K562 (cell line): Measurements from ENCODE around the gene HMGCL. TPM values are rescaled to one million over a fixed set of nuclear protein-coding genes. Genes with fewer than 3 reads are reported as not detected.

Experiments used
- CAMTA2 ChIP-seq: fragments of 250-450 bp; sonication (Bioruptor Pico); conservative IDR thresholded peaks from 2 replicates; pipeline ENCODE4 v1.5.1; 2022
- CXXC5 ChIP-seq: fragments of 250-450 bp; sonication (Bioruptor Pico); IDR thresholded peaks from 2 replicates; pipeline ENCODE4 v1.8.0; 2022; ENCODE audit warnings: inconsistent platforms, mild to moderate bottlenecking, moderate library complexity
- E4F1 ChIP-seq: fragments of 250-450 bp; sonication (Bioruptor Pico); IDR thresholded peaks from 2 replicates; pipeline ENCODE4 v1.5.0; 2021; ENCODE audit warnings: mild to moderate bottlenecking, borderline replicate concordance
- EGR1 ChIP-seq: fragments of 450-650 bp; conservative IDR thresholded peaks from 2 replicates; pipeline ENCODE4 v1.6.1; 2017; ENCODE audit warnings: mild to moderate bottlenecking
- FOS ChIP-seq: IDR thresholded peaks from 3 replicates; pipeline ENCODE4 v1.6.1; 2011; ENCODE audit not compliant: insufficient read length; ENCODE audit errors: extremely low read depth
- FUS ChIP-seq: fragments of 200-400 bp; formaldehyde crosslinking; optimal IDR thresholded peaks from 2 replicates; pipeline ENCODE3; 2017; ENCODE audit warnings: low read depth, low read length
- GTF2E2 ChIP-seq: fragments of 200-800 bp; sonication (Bioruptor generic); IDR thresholded peaks from 2 replicates; pipeline ENCODE4 v1.6.1; 2016; ENCODE audit warnings: missing genetic modification characterization, missing compliant biosample characterization
- KLF10 ChIP-seq: fragments of 250-450 bp; sonication (Bioruptor Pico); IDR thresholded peaks from 2 replicates; pipeline ENCODE4 v1.6.1; 2021; ENCODE audit warnings: matching md5 sums
- NKRF ChIP-seq: fragments of 450-650 bp; IDR thresholded peaks from 2 replicates; pipeline ENCODE4 v1.6.1; 2016; ENCODE audit warnings: borderline replicate concordance
- POU5F1 ChIP-seq: fragments of 150-350 bp; IDR thresholded peaks from 2 replicates; pipeline ENCODE4 v1.6.1; 2014; ENCODE audit warnings: borderline replicate concordance, low read length, low read depth, mild to moderate bottlenecking; ENCODE audit not compliant: partially characterized antibody
- SIX5 ChIP-seq, 2 experiments: IDR thresholded peaks; 2 replicates each; pipeline ENCODE4 v1.6.1; 2011; ENCODE audit warnings: low read length in 2 of 2, borderline replicate concordance in 1 of 2, low read depth in 1 of 2, mild to moderate bottlenecking in 1 of 2, moderate library complexity in 1 of 2; ENCODE audit not compliant: insufficient read depth in 1 of 2
- SMARCA5 ChIP-seq: fragments of 450-650 bp; IDR thresholded peaks from 2 replicates; pipeline ENCODE4 v1.6.1; 2016
- SRSF1 ChIP-seq: fragments of 200-400 bp; formaldehyde crosslinking; IDR thresholded peaks from 2 replicates; pipeline ENCODE4 v1.6.1; 2017; ENCODE audit warnings: mild to moderate bottlenecking, low read depth, low read length, moderate library complexity
- TOE1 ChIP-seq, 2 experiments: fragments of 450-650 bp in 1 of 2; sonication (generic) in 1 of 2; formaldehyde crosslinking in 1 of 2; IDR thresholded peaks; 2 replicates each; pipeline versions ENCODE4 v1.7.1 to v1.8.0; 2016 to 2022; ENCODE audit warnings: borderline replicate concordance in 2 of 2, mild to moderate bottlenecking in 2 of 2, antibody characterized with exemption in 1 of 2, inconsistent platforms in 1 of 2, low read depth in 1 of 2, missing genetic modification reagents in 1 of 2, moderate library complexity in 1 of 2
- ZNF354B ChIP-seq: fragments of 250-450 bp; sonication (Bioruptor Pico); IDR thresholded peaks from 2 replicates; pipeline ENCODE4 v1.4.0; 2020
- ZNF707 ChIP-seq: fragments of 250-450 bp; sonication (Bioruptor Pico); conservative IDR thresholded peaks from 2 replicates; pipeline ENCODE4 v1.8.0; 2022; ENCODE audit warnings: inconsistent platforms, mild to moderate bottlenecking, moderate library complexity
- polyA plus RNA-seq, 8 experiments: library from polyadenylated mRNA; depleted of rRNA in 4 of 8; stranded (reverse) in 5 of 8; unstranded in 3 of 8; fragments of >200 nt; fragmentation: Nextera tagmentation in 2 of 8; fragmentation: Illumina TruSeq in 1 of 8; extraction: Ambion mirVana in 2 of 8; extraction: Trizol in 1 of 8; gene quantifications; 2 replicates each; pipeline versions ENCODE4 v1.2.1 to v1.2.3, GENCODE V29; 2011 to 2014; ENCODE audit warnings: inconsistent platforms in 1 of 8, missing spikeins in 1 of 8
- total RNA-seq, 7 experiments: library from RNA; depleted of rRNA in 6 of 7; stranded (reverse); fragments of >200 nt in 6 of 7; fragmentation: Illumina TruSeq in 2 of 7; extraction: Trizol in 2 of 7; gene quantifications; 2 replicates each; pipeline versions ENCODE4 v1.2.1 to v1.2.3, GENCODE V29; 2011 to 2021; ENCODE audit warnings: low replicate concordance in 1 of 7
- TF ChIP-seq, protein P1 (sequence below): fragments of 200-800 bp; sonication (Bioruptor generic); IDR thresholded peaks from 2 replicates; pipeline ENCODE4 v1.6.1; 2017; ENCODE audit warnings: missing genetic modification characterization, missing compliant biosample characterization
- TF ChIP-seq, protein P2 (sequence below), 2 experiments: fragments of 450-650 bp; conservative IDR thresholded peaks; 2 replicates each; pipeline ENCODE4 v1.6.1; 2017; ENCODE audit warnings: mild to moderate bottlenecking in 2 of 2, moderate library complexity in 2 of 2
- TF ChIP-seq, protein P3 (sequence below): fragments of 250-450 bp; sonication (Bioruptor Pico); IDR thresholded peaks from 2 replicates; pipeline ENCODE4 v1.8.0; 2022; ENCODE audit warnings: inconsistent platforms, mild to moderate bottlenecking, moderate library complexity, borderline replicate concordance

HMGCL gene
- total and polyA plus RNA-seq, 9 of the 15 experiments (the other 6 are each of a cell fraction or from before 2014, with no cell fraction given), result 18.0 to 82.2 (median 24.2) TPM

- TF ChIP-seq, protein P1, sequence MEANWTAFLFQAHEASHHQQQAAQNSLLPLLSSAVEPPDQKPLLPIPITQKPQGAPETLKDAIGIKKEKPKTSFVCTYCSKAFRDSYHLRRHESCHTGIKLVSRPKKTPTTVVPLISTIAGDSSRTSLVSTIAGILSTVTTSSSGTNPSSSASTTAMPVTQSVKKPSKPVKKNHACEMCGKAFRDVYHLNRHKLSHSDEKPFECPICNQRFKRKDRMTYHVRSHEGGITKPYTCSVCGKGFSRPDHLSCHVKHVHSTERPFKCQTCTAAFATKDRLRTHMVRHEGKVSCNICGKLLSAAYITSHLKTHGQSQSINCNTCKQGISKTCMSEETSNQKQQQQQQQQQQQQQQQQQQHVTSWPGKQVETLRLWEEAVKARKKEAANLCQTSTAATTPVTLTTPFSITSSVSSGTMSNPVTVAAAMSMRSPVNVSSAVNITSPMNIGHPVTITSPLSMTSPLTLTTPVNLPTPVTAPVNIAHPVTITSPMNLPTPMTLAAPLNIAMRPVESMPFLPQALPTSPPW, result peak; percentile 71
- TF ChIP-seq TOE1 (IDR thresholded peaks at IDR 0.05; ENCODE audit: borderline replicate concordance) (no peak), TOE1 (CRISPR knock-in tag; IDR thresholded peaks at IDR 0.05; ENCODE audit: borderline replicate concordance, low read depth) (no peak), SRSF1 (no peak), EGR1 (peak; percentile 72), KLF10 (no peak), NKRF (peak; percentile 63; the same call in 1 of the 2 replicates), ZNF354B (no peak), FUS (no peak), ZNF707 (CRISPR knock-in tag) (no peak), CXXC5 (CRISPR knock-in tag) (no peak), FOS (no peak), SIX5 (IDR thresholded peaks at IDR 0.05; ENCODE audit: borderline replicate concordance in 1 of 2, insufficient read depth in 1 of 2, low read depth in 1 of 2, low read length in 2 of 2) (no peak), E4F1 (no peak), SMARCA5 (no peak), GTF2E2 (tag) (no peak), CAMTA2 (CRISPR knock-in tag) (no peak), POU5F1 (no peak)
- TF ChIP-seq, protein P2, sequence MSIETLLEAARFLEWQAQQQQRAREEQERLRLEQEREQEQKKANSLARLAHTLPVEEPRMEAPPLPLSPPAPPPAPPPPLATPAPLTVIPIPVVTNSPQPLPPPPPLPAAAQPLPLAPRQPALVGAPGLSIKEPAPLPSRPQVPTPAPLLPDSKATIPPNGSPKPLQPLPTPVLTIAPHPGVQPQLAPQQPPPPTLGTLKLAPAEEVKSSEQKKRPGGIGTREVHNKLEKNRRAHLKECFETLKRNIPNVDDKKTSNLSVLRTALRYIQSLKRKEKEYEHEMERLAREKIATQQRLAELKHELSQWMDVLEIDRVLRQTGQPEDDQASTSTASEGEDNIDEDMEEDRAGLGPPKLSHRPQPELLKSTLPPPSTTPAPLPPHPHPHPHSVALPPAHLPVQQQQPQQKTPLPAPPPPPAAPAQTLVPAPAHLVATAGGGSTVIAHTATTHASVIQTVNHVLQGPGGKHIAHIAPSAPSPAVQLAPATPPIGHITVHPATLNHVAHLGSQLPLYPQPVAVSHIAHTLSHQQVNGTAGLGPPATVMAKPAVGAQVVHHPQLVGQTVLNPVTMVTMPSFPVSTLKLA (conservative IDR thresholded peaks at IDR 0.05), result peak; percentile 73 to 86
- TF ChIP-seq, protein P3, sequence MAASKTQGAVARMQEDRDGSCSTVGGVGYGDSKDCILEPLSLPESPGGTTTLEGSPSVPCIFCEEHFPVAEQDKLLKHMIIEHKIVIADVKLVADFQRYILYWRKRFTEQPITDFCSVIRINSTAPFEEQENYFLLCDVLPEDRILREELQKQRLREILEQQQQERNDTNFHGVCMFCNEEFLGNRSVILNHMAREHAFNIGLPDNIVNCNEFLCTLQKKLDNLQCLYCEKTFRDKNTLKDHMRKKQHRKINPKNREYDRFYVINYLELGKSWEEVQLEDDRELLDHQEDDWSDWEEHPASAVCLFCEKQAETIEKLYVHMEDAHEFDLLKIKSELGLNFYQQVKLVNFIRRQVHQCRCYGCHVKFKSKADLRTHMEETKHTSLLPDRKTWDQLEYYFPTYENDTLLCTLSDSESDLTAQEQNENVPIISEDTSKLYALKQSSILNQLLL (CRISPR knock-in tag), result no peak
Measured at GRCh38 chr1:23838401-23838866, 13.2 kb upstream of the HMGCL start (continued).
